ENCODE measurements around the gene SMYD3.

DNA sequence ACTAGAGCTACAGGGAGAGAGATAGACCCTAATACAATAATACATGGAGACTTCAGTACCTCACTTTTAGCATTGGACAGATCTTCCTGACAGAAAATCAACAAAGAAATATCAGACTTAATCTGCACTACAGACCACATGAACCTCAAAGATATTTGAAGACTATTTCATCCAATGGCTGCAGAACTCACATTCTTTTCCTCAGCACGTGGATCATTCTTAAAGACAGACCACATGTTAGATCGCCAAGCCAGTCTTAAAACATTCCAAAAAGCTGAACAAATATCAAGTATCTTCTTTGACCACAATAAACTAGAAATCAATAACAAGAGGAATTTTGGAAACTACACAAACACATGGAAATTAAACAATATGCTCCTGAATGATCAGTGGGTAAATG is 776.3 kb downstream of the SMYD3 start:
- TF ChIP-seq, protein P1, sequence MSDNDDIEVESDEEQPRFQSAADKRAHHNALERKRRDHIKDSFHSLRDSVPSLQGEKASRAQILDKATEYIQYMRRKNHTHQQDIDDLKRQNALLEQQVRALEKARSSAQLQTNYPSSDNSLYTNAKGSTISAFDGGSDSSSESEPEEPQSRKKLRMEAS (IDR thresholded peaks at IDR 0.05; ENCODE audit: insufficient read depth, insufficient read length): no peak
- TF ChIP-seq POLR2AphosphoS5 (IDR thresholded peaks at IDR 0.05; ENCODE audit: insufficient read depth, low read depth, low read length): no peak
- TF ChIP-seq, protein P2, sequence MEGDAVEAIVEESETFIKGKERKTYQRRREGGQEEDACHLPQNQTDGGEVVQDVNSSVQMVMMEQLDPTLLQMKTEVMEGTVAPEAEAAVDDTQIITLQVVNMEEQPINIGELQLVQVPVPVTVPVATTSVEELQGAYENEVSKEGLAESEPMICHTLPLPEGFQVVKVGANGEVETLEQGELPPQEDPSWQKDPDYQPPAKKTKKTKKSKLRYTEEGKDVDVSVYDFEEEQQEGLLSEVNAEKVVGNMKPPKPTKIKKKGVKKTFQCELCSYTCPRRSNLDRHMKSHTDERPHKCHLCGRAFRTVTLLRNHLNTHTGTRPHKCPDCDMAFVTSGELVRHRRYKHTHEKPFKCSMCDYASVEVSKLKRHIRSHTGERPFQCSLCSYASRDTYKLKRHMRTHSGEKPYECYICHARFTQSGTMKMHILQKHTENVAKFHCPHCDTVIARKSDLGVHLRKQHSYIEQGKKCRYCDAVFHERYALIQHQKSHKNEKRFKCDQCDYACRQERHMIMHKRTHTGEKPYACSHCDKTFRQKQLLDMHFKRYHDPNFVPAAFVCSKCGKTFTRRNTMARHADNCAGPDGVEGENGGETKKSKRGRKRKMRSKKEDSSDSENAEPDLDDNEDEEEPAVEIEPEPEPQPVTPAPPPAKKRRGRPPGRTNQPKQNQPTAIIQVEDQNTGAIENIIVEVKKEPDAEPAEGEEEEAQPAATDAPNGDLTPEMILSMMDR (IDR thresholded peaks at IDR 0.05; ENCODE audit: extremely low read depth in 1 of 2, insufficient read depth in 1 of 2, low read depth in 1 of 2, low read length in 2 of 2): no peak
- no peak for TF ChIP-seq POLR2A (IDR thresholded peaks at IDR 0.05; ENCODE audit: low read depth, low read length)
- TF ChIP-seq EZH2 (IDR thresholded peaks at IDR 0.05; ENCODE audit: borderline replicate concordance, low read depth, low read length, severe bottlenecking): no peak
- TF ChIP-seq FOS (IDR thresholded peaks at IDR 0.05; ENCODE audit: borderline replicate concordance, insufficient read depth, low read length): no peak
